Endothelial cell (in vitro differentiated cells): Measurements from ENCODE around the gene PALD1. TPM values are rescaled to one million over a fixed set of nuclear protein-coding genes. Genes with fewer than 3 reads are reported as not detected.

Experiments
- DNase-seq: peaks from one replicate; pipeline ENCODE4 v3.0.0; 2021; ENCODE audit warnings: low spot score
- H3K27ac Mint-ChIP-seq: one replicate; pipeline ENCODE4 v1.8.0; 2021; ENCODE audit warnings: mixed read lengths, inconsistent platforms; ENCODE audit not compliant: unreplicated experiment
- H3K27me3 Mint-ChIP-seq: one replicate; pipeline ENCODE4 v1.8.0; 2021; ENCODE audit warnings: mild to moderate bottlenecking, moderate library complexity, mixed read lengths, inconsistent platforms; ENCODE audit not compliant: unreplicated experiment
- H3K36me3 Mint-ChIP-seq: one replicate; pipeline ENCODE4 v1.8.0; 2021; ENCODE audit warnings: mild to moderate bottlenecking, low read depth, mixed read lengths, inconsistent platforms; ENCODE audit not compliant: unreplicated experiment
- H3K4me1 Mint-ChIP-seq: one replicate; pipeline ENCODE4 v1.8.0; 2021; ENCODE audit warnings: mild to moderate bottlenecking, mixed read lengths, inconsistent platforms; ENCODE audit not compliant: unreplicated experiment
- H3K4me3 Mint-ChIP-seq: one replicate; pipeline ENCODE4 v1.8.0; 2021; ENCODE audit warnings: mild to moderate bottlenecking, mixed read lengths, inconsistent platforms; ENCODE audit not compliant: unreplicated experiment
- H3K9me3 Mint-ChIP-seq: one replicate; pipeline ENCODE4 v1.8.0; 2021; ENCODE audit warnings: mixed read lengths, inconsistent platforms; ENCODE audit not compliant: unreplicated experiment
- total RNA-seq: library from RNA; stranded (reverse); fragmentation: NEBNext Ultra II Directional; extraction: Animal tissue kit (Norgen Biotek cat#: 25700); gene quantifications from one replicate; pipeline ENCODE4 v1.2.1, GENCODE V29; 2021; ENCODE audit not compliant: unreplicated experiment
- TF ChIP-seq, protein P1 (sequence below): fragments of 200-600 bp; sonication (generic); IDR thresholded peaks from one replicate; pipeline ENCODE4 v1.5.0; 2021; ENCODE audit warnings: antibody characterized with exemption; ENCODE audit not compliant: unreplicated experiment

PALD1 gene
- total RNA-seq, 1 donor from 2014 or later: 166 TPM

DNA sequence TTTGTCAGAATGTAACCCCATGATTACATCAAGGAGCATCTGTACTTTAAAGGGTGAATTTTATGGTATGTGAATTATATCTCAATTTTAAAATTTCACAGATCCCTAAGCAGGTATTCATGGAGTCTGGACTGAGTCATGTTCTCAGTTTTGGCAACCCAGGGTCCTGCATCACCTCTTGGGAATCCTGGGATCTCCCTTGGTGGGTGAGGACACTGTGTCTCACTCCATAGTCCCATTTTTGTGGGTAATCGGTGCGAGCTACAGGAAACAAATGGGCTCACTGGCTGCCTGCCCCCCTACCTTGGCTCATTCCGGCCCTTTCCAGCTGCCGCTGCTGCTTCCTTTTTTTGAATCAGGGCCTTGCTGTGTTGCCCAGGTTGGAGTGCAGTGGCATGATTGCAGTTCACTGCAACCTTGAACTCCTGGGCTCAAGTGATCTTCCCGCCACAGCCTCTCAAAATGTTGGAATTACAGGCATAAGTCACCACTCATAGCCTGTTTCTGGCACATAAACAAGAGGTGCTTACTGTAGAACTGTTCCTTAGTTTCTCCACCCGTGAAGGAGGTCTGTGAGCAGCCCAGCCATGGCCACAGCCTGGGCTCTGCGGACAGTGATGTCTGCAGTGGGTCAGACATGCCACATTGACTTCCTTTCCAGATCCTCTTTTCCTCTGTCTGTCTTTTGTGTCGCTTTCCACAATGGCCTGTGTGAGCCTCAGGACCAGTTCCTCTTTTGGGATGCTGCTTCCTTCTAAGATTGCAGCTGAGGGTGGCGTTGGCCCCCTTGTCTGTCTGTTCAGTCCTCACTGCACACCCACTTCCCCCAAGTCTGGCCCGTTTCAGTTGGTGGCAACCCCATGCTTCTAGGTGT is 14.5 kb downstream of the PALD1 start:
- H3K27ac Mint-ChIP-seq: peak overlapping the region; percentile 95

DNA sequence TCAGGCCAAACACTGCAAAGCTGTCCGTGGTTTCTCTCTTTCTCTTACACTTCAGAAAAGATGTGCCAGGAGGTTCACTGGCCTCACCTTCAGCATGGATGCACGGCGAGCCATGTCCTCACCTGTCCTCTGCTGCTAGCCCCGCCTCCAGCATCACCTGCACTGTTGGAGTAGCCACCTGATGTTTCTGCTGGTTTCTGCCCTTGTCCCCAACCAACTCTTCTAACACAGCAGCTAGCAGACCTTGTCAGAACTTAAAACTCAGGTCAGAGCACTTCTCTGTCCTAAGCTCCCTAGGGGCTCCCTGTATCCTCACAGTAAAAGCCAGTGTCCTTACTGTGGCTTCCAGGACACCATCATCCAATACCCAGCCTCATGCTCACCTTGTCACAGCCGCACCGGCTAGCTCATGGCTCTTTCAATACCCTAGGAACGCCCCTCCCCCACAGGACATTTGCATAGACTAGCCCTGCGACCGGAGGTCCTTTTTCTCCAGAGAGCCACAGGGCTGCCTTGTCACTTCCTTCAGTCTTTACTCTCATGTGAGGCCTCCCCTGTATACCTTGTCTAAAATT is 15.2 kb downstream of the PALD1 start:
- peak overlapping the region; percentile 79 for H3K4me3 Mint-ChIP-seq
- peak overlapping the region; percentile 95 for H3K27ac Mint-ChIP-seq
- TF ChIP-seq, protein P1, sequence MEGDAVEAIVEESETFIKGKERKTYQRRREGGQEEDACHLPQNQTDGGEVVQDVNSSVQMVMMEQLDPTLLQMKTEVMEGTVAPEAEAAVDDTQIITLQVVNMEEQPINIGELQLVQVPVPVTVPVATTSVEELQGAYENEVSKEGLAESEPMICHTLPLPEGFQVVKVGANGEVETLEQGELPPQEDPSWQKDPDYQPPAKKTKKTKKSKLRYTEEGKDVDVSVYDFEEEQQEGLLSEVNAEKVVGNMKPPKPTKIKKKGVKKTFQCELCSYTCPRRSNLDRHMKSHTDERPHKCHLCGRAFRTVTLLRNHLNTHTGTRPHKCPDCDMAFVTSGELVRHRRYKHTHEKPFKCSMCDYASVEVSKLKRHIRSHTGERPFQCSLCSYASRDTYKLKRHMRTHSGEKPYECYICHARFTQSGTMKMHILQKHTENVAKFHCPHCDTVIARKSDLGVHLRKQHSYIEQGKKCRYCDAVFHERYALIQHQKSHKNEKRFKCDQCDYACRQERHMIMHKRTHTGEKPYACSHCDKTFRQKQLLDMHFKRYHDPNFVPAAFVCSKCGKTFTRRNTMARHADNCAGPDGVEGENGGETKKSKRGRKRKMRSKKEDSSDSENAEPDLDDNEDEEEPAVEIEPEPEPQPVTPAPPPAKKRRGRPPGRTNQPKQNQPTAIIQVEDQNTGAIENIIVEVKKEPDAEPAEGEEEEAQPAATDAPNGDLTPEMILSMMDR: no peak
- peaks cover 49% of the 10 kb centered on the region for H3K36me3 Mint-ChIP-seq
- no peaks in the 10 kb centered on the region for H3K9me3 Mint-ChIP-seq
- peak; percentile 67 for DNase-seq
- peaks cover 93% of the 10 kb centered on the region for H3K4me1 Mint-ChIP-seq
- peaks cover 12% of the 10 kb centered on the region for H3K27me3 Mint-ChIP-seq

More for the DNA sequence above, 14.5 kb downstream of the PALD1 start:
- Mint-ChIP-seq H3K27me3 (peaks cover 9% of the 10 kb centered on the region), H3K9me3 (no peaks in the 10 kb centered on the region), H3K4me1 (peaks cover 93% of the 10 kb centered on the region), H3K36me3 (peaks cover 55% of the 10 kb centered on the region), H3K4me3 (peak overlapping the region; percentile 79)
- no peak for DNase-seq
- TF ChIP-seq, protein P1: no peak

DNA sequence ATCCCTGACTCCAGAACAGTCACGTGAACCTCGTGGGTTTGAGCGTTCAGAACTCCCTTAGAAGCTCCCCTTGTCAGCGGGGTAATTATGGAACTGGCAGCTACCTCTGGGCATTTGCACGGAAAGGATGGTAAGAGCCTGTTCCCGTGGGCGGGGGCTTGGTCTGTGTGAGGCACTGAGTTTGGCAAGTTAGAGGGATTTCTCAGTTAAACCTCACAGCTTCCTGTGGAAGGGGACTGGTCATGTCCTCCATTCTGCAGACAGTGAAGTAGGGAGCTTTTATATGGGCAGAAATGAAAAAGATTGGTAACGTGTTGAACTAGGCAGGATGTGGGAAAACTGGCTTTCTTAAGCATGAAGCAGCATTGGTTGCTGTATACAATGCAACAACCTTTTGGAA is 16.0 kb downstream of the PALD1 start:
- peak overlapping the region; percentile 52 for H3K4me3 Mint-ChIP-seq
- DNase-seq: no peak
- H3K27ac Mint-ChIP-seq: peak overlapping the region; percentile 95
- TF ChIP-seq, protein P1: no peak
- H3K9me3 Mint-ChIP-seq: no peaks in the 10 kb centered on the region
- peaks cover 12% of the 10 kb centered on the region for H3K27me3 Mint-ChIP-seq
- peaks cover 93% of the 10 kb centered on the region for H3K4me1 Mint-ChIP-seq
- peaks cover 49% of the 10 kb centered on the region for H3K36me3 Mint-ChIP-seq

GRCh38 chr10:70494966-70495365 is 16.4 kb downstream of the PALD1 start:
- Mint-ChIP-seq H3K27me3 (peaks cover 12% of the 10 kb centered on the region), H3K9me3 (no peaks in the 10 kb centered on the region), H3K36me3 (peaks cover 49% of the 10 kb centered on the region), H3K27ac (peak overlapping the region; percentile 68), H3K4me3 (peak overlapping the region; percentile 77), H3K4me1 (peaks cover 96% of the 10 kb centered on the region)
- DNase-seq: no peak
- TF ChIP-seq, protein P1: no peak
